Endodermal cell (in vitro differentiated cells): ENCODE data around the gene FBRSL1. TPM values are rescaled to one million over a fixed set of nuclear protein-coding genes. Genes with fewer than 3 reads are reported as not detected.

Experiments used
- DNase-seq: peaks from one replicate; pipeline ENCODE4 v3.0.0-alpha.2; 2017
- H3K27ac ChIP-seq: 2 replicates; pipeline ENCODE4 v1.5.1; 2013; ENCODE audit warnings: mild to moderate bottlenecking, low read depth, low read length, moderate library complexity
- H3K27me3 ChIP-seq: 2 replicates; pipeline ENCODE4 v1.6.1; 2013; ENCODE audit warnings: mild to moderate bottlenecking, low read length, moderate library complexity; ENCODE audit not compliant: insufficient read depth, control insufficient read depth, poor library complexity, severe bottlenecking
- H3K36me3 ChIP-seq: 2 replicates; pipeline ENCODE4 v1.7.0; 2013; ENCODE audit warnings: mild to moderate bottlenecking, low read length, moderate library complexity; ENCODE audit not compliant: control insufficient read depth, insufficient read depth
- H3K4me1 ChIP-seq: one replicate; pipeline ENCODE4 v1.7.0; 2013; ENCODE audit warnings: low read length; ENCODE audit not compliant: control insufficient read depth, insufficient read depth
- H3K4me3 ChIP-seq: 2 replicates; pipeline ENCODE4 v1.5.1; 2013; ENCODE audit warnings: mild to moderate bottlenecking, low read length, moderate library complexity
- H3K9ac ChIP-seq: 2 replicates; pipeline ENCODE4 v1.6.1; 2013; ENCODE audit warnings: mild to moderate bottlenecking, low read length, moderate library complexity; ENCODE audit not compliant: poor library complexity, severe bottlenecking; ENCODE audit errors: extremely low read depth
- H3K9me3 ChIP-seq: 2 replicates; pipeline ENCODE4 v1.6.1; 2013; ENCODE audit warnings: mild to moderate bottlenecking, low read length, moderate library complexity; ENCODE audit not compliant: control insufficient read depth
- H3K27ac Mint-ChIP-seq: 2 replicates; pipeline ENCODE4 v1.8.0; 2020; ENCODE audit warnings: mixed read lengths
- H3K27me3 Mint-ChIP-seq: 2 replicates; pipeline ENCODE4 v1.8.0; 2021; ENCODE audit warnings: mild to moderate bottlenecking, mixed read lengths; ENCODE audit not compliant: insufficient read depth
- H3K36me3 Mint-ChIP-seq: 2 replicates; pipeline ENCODE4 v1.8.0; 2020; ENCODE audit warnings: low read depth, mixed read lengths
- H3K4me1 Mint-ChIP-seq: 2 replicates; pipeline ENCODE4 v1.8.0; 2020; ENCODE audit warnings: mixed read lengths
- H3K4me3 Mint-ChIP-seq: 2 replicates; pipeline ENCODE4 v1.8.0; 2020; ENCODE audit warnings: mild to moderate bottlenecking, moderate library complexity, mixed read lengths
- H3K9me3 Mint-ChIP-seq: 2 replicates; pipeline ENCODE4 v1.8.0; 2020; ENCODE audit warnings: mild to moderate bottlenecking, mixed read lengths
- WGBS, 2 experiments: methylation state at CpG; one replicate each; pipeline versions ENCODE4 v1.1.5 to v1.1.7; 2013; ENCODE audit warnings: missing lambda C conversion rate in 2 of 2, mixed read lengths in 1 of 2; ENCODE audit not compliant: insufficient coverage in 1 of 2, insufficient read length in 1 of 2; 5-methylcytosine and 5-hydroxymethylcytosine counted together
- total RNA-seq, 2 donors: library from RNA; stranded (reverse); fragmentation: NEBNext Ultra II Directional in 1 of 2; extraction: Animal tissue kit (Norgen Biotek cat#: 25700) in 1 of 2; gene quantifications; 2 replicates in 1 of 2; 3 replicates in 1 of 2; pipeline ENCODE4 v1.2.1, GENCODE V29; 2021
- TF ChIP-seq, protein P1 (sequence below): fragments of 200-600 bp; sonication (generic); conservative IDR thresholded peaks from 2 replicates; pipeline ENCODE4 v1.5.0; 2021; ENCODE audit warnings: antibody characterized with exemption, mild to moderate bottlenecking

Gene FBRSL1
- total RNA-seq, 2 donors from 2014 or later, result 74.9 to 92.3 TPM

DNA sequence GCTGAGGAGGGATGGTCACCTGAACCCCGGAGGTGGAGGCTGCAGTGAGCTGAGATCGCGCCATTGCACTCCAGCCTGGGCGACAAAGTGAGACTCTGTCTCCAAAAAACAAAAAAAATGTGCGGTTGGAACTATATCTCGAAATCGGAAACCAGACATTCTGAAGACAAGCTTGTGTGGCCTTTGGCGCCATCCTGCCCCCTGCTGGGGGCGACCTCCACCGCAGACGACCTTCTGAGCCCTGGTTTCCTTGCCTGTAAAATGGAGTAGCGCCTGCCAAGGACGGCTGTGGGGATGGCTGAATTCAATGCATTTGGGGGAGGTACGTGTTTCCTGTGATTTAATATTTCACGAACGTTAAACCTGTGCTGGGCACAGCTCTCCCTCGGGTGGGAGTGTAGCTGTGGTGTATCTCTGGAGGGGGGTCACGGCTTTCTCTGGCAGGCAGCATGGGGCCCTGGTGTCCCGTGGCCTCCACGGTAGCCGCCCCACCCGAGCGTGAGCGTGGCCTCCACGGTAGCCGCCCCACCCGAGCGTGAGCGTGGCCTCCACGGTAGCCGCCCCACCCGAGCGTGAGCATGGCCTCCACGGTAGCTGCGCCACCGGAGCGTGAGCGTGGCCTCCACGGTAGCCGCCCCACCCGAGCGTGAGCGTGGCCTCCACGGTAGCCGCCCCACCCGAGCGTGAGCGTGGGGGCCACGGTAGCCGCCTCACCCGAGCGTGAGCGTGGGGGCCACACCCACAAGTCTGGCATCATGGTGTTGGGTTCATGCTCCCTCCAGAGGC lies 65.1 kb downstream of the FBRSL1 start:
- H3K27ac ChIP-seq, result no peak overlapping the region
- Mint-ChIP-seq H3K4me1 (peaks cover 2% of the 10 kb centered on the region), H3K27me3 (peaks cover 70% of the 10 kb centered on the region), H3K36me3 (peaks cover 3% of the 10 kb centered on the region), H3K27ac (no peak overlapping the region), H3K9me3 (no peaks in the 10 kb centered on the region), H3K4me3 (no peak overlapping the region)
- DNase-seq, result peak; percentile 84
- no peaks in the 10 kb centered on the region for H3K4me1 ChIP-seq
- no peak overlapping the region for H3K4me3 ChIP-seq
- no peaks in the 10 kb centered on the region for H3K36me3 ChIP-seq
- TF ChIP-seq, protein P1, sequence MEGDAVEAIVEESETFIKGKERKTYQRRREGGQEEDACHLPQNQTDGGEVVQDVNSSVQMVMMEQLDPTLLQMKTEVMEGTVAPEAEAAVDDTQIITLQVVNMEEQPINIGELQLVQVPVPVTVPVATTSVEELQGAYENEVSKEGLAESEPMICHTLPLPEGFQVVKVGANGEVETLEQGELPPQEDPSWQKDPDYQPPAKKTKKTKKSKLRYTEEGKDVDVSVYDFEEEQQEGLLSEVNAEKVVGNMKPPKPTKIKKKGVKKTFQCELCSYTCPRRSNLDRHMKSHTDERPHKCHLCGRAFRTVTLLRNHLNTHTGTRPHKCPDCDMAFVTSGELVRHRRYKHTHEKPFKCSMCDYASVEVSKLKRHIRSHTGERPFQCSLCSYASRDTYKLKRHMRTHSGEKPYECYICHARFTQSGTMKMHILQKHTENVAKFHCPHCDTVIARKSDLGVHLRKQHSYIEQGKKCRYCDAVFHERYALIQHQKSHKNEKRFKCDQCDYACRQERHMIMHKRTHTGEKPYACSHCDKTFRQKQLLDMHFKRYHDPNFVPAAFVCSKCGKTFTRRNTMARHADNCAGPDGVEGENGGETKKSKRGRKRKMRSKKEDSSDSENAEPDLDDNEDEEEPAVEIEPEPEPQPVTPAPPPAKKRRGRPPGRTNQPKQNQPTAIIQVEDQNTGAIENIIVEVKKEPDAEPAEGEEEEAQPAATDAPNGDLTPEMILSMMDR, result peak; percentile 69
- WGBS, 2 experiments, result 87 to 90% methylated on average over 30 to 53 of the region's 53 CpGs
- no peak overlapping the region for H3K9ac ChIP-seq
- H3K27me3 ChIP-seq, result peaks cover 15% of the 10 kb centered on the region
- no peaks in the 10 kb centered on the region for H3K9me3 ChIP-seq

DNA sequence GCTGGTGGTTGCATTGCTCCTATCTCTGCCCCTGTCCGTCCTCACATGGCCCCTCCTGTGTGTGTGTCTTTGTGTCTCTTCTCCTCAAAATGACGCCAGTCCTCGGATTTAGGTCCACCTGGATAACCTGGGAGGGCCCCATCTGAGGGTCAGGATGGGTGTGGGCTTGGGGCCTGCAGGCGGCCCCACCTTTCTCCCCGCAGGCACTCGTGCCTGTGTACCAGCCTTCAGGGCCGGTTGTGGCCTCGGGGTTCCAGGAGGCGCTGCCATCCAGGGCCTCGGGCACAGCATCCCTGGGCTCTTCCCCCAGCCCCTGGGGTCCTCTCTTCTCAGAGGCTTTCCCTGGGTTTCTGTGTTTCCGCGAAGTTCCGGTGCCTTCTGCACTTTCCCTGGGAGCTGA lies 65.7 kb downstream of the FBRSL1 start:
- Histone ChIP-seq H3K4me1 (no peaks in the 10 kb centered on the region), H3K36me3 (no peaks in the 10 kb centered on the region), H3K27me3 (peaks cover 8% of the 10 kb centered on the region), H3K9me3 (no peaks in the 10 kb centered on the region), H3K4me3 (no peak overlapping the region), H3K9ac (no peak overlapping the region), H3K27ac (no peak overlapping the region)
- H3K4me3 Mint-ChIP-seq, result no peak overlapping the region
- no peaks in the 10 kb centered on the region for H3K4me1 Mint-ChIP-seq
- TF ChIP-seq, protein P1, result no peak
- H3K27ac Mint-ChIP-seq, result no peak overlapping the region
- peaks cover 3% of the 10 kb centered on the region for H3K36me3 Mint-ChIP-seq
- 93% methylated on average over 9 to 13 of the region's 13 CpGs for WGBS, 2 experiments
- no peak for DNase-seq
- H3K27me3 Mint-ChIP-seq, result peaks cover 64% of the 10 kb centered on the region
- no peaks in the 10 kb centered on the region for H3K9me3 Mint-ChIP-seq

DNA sequence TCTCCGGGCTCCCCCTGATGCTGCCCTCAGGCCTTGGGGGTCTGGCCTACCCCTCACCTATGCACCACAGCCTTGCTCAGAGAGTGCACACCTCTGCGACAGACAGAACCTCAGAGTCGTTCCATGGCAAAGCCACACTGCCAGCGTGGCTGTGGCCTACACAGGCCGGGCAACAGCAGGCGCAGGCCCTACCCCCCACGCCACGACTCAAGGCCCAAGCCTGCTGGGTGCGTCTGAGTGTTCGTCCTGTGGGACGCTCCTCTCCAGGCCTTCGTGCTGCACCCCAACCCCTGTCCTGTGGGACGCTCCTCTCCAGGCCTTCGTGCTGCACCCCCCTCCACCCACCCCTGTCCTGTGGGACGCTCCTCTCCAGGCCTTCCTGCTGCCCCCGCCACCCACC lies 66.3 kb downstream of the FBRSL1 start:
- Mint-ChIP-seq H3K36me3 (peaks cover 3% of the 10 kb centered on the region), H3K4me1 (no peaks in the 10 kb centered on the region), H3K27me3 (peaks cover 58% of the 10 kb centered on the region), H3K4me3 (no peak overlapping the region), H3K9me3 (no peaks in the 10 kb centered on the region), H3K27ac (no peak overlapping the region)
- TF ChIP-seq, protein P1, result no peak
- no peak overlapping the region for H3K9ac ChIP-seq
- DNase-seq, result no peak
- WGBS, 2 experiments, result 88 to 94% methylated on average over 9 to 15 of the region's 16 CpGs
- H3K36me3 ChIP-seq, result no peaks in the 10 kb centered on the region
- peaks cover 6% of the 10 kb centered on the region for H3K27me3 ChIP-seq
- no peaks in the 10 kb centered on the region for H3K9me3 ChIP-seq
- no peaks in the 10 kb centered on the region for H3K4me1 ChIP-seq
- no peak overlapping the region for H3K27ac ChIP-seq
- H3K4me3 ChIP-seq, result no peak overlapping the region
